GM12865 (cell line): ENCODE results near the gene ECT2.
"Not testable (repeated sequence)": the region's sequence is repeated elsewhere in the genome, so short reads cannot be mapped to it uniquely, and the experiment has no call there.

Experiments
- DNase-seq: peaks from one replicate; pipeline ENCODE4 v3.0.0; 2010; ENCODE audit warnings: low read depth
- H3K4me3 ChIP-seq: 2 replicates; pipeline ENCODE4 v1.5.1; 2011; ENCODE audit warnings: mild to moderate bottlenecking, low read depth, low read length, control low read depth
- TF ChIP-seq, protein P1 (sequence below): IDR thresholded peaks from 2 replicates; pipeline ENCODE4 v1.5.1; 2011; ENCODE audit warnings: low read length, control low read depth, low read depth, inconsistent platforms; ENCODE audit not compliant: insufficient read depth; ENCODE audit errors: missing control alignments

The ECT2 gene

DNA sequence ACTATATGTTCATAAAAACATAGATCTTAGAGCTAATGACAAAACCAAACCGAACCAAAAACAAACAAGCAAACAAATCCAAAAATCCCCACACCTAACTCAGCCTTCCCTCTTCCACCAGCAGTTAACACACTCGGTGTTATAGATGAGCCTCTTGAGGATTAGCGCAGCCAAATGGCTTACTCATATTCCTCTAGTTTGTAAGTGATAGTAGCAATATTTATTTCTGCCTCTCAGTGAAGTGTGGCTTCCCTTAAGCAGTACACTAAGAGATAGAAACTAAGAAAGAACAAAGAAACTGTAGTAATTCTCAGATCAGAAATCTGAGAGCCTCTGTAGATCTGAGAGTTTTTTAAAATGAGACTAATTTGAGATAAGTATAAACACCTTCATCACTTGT, 37.2 kb upstream of the ECT2 start:
- no peak overlapping the region for H3K4me3 ChIP-seq
- TF ChIP-seq, protein P1, sequence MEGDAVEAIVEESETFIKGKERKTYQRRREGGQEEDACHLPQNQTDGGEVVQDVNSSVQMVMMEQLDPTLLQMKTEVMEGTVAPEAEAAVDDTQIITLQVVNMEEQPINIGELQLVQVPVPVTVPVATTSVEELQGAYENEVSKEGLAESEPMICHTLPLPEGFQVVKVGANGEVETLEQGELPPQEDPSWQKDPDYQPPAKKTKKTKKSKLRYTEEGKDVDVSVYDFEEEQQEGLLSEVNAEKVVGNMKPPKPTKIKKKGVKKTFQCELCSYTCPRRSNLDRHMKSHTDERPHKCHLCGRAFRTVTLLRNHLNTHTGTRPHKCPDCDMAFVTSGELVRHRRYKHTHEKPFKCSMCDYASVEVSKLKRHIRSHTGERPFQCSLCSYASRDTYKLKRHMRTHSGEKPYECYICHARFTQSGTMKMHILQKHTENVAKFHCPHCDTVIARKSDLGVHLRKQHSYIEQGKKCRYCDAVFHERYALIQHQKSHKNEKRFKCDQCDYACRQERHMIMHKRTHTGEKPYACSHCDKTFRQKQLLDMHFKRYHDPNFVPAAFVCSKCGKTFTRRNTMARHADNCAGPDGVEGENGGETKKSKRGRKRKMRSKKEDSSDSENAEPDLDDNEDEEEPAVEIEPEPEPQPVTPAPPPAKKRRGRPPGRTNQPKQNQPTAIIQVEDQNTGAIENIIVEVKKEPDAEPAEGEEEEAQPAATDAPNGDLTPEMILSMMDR, result no peak
- peak; percentile 18 for DNase-seq

- TF ChIP-seq, protein P1, result no peak
- DNase-seq, result no peak
- no peak overlapping the region for H3K4me3 ChIP-seq
Observed at GRCh38 chr3:172716476-172716875, 34.0 kb upstream of the ECT2 start.

DNA sequence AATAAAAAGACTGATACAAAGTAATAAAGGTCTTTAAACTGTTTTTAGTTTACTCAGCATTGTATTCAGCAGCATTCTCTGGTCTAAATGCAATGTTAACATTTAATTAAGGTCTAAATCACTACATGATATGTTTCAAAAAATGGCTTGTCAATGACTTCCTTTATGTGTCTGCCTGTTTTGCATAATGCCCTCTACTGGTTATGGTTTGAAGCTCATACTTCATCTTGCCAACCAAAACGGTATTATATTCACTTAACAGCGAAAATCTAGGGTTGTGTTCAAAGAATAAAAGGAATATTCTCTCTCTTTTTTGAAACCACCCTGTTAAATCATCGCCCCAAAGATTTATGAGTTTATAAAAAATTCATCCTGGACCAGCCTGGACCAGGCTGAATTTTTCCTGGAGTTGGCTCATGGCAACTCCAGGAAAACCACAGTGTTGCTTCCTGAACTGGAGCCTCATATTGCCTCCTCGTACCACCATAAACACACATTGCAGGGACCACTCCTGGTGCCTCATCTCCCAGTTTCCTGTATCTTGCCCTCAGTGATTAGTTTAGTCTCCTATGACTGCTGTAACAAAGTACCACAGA, 32.9 kb upstream of the ECT2 start:
- TF ChIP-seq, protein P1, result peak; percentile 33
- H3K4me3 ChIP-seq, result no peak overlapping the region
- peak; percentile 16 for DNase-seq

- H3K4me3 ChIP-seq, DNase-seq: not testable (repeated sequence)
Observed at GRCh38 chr3:172722536-172723040, 27.9 kb upstream of the ECT2 start.

- H3K4me3 ChIP-seq, result no peak overlapping the region
- TF ChIP-seq, protein P1, result no peak
- DNase-seq, result no peak
Observed at GRCh38 chr3:172726380-172726779, 24.1 kb upstream of the ECT2 start.

DNA sequence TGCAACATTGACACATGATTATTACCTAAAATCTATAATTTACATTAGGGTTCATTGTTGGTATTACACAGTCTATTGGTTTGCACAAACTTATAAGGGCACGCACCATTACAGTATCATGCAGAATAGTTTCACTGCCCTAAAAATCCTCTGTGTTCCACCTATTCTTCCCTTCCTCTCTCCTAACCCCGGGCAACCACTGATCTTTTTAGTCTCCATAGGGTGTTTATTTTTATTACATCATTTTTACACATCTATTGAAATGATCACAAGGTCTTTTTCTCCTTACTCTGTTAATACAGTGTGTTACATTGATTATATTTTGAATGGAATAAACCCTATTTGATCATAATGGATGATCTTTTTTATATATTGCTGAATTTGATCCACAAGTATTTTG, 15.5 kb upstream of the ECT2 start:
- TF ChIP-seq, protein P1, result no peak
- no peak for DNase-seq
- H3K4me3 ChIP-seq, result no peak overlapping the region

DNA sequence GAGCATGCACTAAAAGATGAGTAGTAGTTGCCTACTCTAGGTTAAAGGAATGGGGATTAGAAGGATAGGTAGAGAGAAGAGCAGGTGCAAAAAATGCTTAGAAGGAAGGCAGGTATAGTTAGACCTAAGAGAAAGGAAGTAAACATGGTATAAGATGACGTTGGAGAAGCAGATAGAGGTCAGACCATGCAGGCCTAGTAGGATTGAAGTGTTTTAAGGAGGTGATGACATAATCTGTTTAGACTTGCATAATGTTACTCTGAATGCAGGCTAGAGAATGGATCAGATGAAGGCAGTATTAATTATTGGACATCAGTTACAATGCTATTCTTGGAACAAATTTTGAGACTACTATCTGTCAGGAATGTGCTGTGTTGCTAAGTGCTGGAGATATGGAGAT, 11.1 kb upstream of the ECT2 start:
- no peak overlapping the region for H3K4me3 ChIP-seq
- TF ChIP-seq, protein P1, result no peak
- no peak for DNase-seq

- TF ChIP-seq, protein P1, result no peak
- no peak overlapping the region for H3K4me3 ChIP-seq
- DNase-seq, result no peak
Observed at GRCh38 chr3:172746475-172746874, 4.1 kb upstream of the ECT2 start.
